Measurements from ENCODE around the gene NUB1.

NUB1 gene

GRCh38 chr7:151408839-151409666 is 67.4 kb downstream of the NUB1 start:
- peak; percentile 56 for DNase-seq

- DNase-seq = peak; percentile 77
Measured at GRCh38 chr7:151409667-151410404, 68.2 kb downstream of the NUB1 start, which contains the start of gene WDR86. Gene WDR86 (minus strand): TSS chr7:151410038. CDS start chr7:151409589, 449 bp downstream.

DNA sequence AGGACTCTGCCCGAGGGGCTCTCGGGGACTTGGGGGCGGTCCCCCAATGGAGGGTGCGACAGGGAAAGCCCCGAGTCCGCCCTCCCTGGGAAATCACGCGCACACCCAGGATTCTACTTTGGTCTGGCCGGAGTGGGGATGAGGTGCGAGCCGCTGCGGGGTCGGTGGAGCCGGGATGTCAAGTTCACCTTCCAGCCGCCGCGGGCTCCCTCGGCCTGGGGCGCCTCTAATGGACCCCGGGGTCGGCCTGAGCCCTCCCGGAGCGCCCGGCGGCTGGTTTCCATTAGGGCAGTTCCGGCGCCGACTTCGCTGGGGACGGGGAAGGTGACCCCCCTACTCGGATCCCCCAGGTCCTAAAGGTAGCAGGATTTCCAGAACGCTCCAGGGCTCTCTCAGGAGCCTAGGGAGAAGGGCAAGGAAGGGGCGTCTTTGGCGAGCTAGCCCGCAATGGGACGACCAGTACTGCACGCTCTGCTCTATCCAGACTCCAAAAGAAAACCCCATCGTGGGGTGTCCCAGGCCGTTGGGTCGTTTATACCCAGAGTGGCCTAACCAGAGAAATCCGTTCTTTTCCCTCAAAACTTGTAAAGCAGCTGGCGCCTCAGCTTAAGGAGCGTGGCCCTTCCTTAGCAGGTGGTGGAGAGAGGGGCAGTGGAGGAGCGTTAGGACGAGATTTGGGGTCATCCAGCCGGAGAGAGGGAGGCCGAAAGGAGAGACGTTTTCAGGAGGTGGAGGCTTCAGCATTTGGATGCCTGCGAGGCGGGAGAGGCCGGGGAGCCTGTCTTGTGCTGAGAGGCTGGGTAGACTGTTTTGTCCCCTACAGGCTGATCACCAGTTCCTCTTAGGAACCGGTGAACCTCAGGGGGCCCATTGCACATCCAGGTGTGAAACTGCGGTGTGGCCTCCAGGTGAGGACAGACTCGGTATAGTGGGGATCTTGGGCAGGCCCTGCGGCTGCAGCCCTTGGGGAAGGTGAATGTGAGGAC is 69.1 kb downstream of the NUB1 start:
- DNase-seq = peak; percentile 67

DNA sequence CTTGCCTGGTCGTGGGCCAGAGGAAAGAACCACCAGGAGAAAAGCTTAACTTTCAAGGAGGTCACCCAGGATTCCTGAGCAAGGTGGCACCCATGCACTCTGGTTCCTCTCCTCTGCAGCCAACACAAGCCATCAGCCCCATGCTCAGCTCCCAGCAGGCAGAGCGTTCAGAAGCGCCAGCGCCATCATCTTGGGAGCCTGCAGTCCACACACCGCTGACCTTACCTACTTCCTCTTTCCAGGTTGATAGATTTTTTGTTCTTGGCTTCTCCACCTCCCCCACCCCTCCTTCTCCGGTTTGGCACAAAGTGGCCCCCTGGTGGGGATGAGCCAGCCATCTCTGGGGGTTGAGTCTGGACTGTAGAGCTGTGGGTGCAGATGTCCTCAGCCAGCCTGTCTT is 69.9 kb downstream of the NUB1 start:
- DNase-seq = no peak

DNA sequence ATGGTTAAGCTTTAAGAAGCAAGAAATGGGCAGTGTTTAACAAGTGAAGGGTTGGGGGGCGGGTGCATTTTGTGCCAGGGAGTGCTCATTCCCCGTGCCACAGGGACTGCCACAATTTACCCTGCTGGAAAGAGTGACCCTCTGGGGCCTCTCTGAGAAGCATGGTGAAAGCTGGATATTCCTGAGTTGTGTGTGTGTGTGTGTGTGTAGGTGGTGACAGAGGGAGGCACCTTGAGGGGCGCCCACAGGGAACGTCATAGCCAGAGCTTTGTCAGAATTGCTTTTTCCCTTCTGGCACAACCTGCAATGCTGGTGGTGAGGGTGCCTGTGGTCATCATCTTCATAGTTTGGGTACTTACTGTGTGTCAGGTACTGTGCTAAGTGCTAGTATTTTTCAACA is 70.7 kb downstream of the NUB1 start:
- DNase-seq = no peak

GRCh38 chr7:151413241-151413640 is 71.6 kb downstream of the NUB1 start:
- no peak for DNase-seq

DNA sequence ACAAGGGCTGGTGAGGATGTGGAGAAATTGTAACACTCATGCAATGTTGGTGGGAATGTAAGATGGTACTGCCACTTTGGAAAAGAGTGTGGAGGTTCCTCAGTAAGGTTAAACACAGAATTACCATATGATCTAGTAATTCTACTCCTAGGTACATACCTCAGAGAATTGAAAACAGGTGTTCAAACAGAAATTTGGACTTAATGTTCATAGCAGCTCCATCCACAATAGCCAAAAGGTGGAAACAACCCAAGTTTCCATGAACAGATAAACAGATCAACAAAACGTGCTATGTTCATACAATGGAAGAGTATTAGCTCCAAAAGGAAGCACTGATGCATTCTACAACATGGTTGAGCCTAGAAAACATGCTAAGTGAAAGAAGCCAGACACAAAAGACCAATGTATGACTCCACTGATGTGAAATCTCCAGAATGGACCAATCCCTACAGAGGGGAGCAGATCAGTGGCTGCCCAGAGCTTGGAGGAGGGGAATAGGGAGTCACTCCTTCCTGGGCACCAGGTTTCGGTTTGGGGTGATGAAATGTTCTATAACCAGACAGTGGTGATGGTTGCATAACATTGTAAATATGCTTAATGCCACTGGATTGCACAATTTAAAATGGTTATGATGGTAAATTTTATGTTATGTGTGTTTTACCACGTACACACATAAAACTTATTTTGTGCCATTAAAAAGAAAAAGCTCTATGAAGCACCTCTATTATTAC is 73.9 kb downstream of the NUB1 start:
- DNase-seq = no peak

DNA sequence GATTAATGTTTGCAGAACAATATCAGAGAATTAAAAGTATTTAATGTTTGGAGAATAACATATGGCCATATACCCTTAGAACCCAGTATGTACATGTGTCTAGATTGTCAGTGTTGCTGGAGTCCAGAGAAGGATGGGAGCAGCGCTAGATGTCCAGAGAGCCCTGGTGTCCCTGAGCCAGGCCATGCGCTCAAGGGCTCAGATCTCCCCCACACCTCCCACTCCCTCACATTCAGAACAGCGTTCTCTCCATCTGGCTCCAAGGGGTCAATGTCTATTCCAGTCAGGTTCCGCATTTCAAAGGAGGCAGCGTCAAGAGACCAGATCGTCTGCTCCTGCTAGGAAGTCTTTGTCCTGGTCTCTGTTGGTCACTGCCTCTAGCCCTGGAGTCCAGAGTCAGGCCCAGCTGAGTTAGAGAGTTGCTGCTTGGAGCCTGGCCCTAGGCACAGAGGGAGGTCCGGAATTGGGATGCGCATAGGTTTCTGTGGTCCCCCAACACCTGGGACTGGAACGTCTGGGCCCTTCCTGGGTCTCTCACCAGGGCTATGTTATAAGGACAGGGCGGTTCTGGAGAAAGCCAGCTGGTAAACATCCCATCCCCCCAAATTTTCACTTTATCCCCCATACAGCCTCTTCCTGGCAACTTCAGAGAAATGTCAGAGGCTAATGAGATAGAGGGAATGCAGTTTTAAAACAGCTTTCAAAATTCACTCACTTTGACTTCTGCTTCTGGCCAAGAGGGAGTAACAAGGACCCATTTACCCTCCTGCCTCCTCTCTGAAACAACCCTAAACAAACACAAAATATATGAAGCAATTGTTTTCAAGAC is 74.7 kb downstream of the NUB1 start:
- no peak for DNase-seq

GRCh38 chr7:151416941-151417315 is 75.3 kb downstream of the NUB1 start:
- DNase-seq = no peak

DNA sequence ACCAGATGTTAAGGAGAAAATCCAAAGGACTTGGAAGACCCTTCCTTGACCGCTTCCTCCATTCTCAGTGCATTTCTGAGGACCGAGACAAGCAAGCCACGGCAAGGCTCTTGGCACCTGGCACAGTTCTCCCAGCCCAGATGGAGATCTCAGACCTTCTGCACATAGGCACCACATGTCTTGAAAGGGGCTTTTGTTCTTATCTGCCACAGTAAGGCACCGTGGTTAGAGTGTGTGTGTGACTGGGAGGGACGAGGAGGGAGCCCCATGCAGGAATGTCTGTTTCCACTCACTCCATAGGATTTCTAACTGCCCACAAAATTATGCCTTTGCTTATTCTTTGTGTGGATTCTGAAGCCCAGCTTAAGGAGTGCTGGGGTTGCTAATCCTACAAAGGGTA is 78.5 kb downstream of the NUB1 start:
- DNase-seq = peak; percentile 17

DNA sequence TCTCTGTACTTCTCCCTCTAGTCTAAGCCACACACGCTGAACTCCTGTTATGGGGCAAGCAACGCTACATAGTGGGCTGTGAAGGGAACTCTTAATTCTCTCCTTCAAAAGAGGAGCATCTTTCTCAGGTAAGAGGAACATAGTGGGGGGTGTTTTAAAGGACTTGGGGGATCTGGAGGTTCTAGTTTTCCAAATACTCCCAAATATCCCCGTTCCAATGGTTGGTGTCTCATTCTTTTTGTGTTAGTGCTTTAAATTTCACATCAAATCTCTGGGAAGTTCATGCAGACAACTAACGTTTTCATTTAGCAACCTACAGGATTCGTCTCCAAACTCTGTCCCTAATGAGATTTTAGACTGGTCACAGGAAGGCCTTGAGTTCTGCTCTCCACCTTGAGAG is 80.6 kb downstream of the NUB1 start:
- DNase-seq = no peak

GRCh38 chr7:151423226-151423625 is 81.6 kb downstream of the NUB1 start:
- DNase-seq = no peak

DNA sequence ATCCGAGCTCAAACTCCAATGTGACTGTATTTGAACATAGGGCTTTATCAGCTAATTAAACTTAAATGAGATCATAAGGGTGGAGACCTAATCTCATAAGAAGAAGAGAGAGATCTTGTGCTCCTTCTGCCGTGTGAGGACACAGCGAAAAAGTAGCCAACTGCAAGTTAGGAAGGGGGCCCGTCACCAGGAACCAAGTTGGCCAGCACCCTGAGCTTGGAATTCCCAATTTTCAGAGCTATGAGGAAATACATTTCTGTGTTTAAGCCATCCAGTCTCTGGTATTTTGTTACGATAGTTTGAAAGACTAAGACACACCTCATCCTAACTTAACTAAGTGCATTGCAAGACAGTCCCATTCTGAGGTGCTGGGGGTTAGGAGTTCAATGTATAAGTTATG is 82.3 kb downstream of the NUB1 start:
- DNase-seq = peak; percentile 78

DNA sequence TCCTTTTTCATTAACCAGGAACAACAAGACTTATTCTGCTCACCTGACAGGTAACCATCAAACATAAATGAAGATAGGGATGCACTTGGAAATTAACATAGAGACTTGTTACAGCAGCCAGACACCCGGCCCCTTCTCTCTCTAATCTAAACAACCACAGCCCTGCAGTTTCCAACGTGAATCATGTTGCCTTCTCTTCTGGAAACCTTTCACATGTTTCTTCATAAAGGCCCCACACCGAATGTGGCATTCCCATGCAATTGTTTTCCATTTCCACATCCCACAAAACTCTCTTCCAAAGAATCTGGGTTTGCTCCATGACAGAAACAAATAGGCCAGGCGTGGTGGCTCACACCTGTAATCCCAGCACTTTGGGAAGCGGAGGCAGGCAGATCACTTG is 83.2 kb downstream of the NUB1 start:
- no peak for DNase-seq

DNA sequence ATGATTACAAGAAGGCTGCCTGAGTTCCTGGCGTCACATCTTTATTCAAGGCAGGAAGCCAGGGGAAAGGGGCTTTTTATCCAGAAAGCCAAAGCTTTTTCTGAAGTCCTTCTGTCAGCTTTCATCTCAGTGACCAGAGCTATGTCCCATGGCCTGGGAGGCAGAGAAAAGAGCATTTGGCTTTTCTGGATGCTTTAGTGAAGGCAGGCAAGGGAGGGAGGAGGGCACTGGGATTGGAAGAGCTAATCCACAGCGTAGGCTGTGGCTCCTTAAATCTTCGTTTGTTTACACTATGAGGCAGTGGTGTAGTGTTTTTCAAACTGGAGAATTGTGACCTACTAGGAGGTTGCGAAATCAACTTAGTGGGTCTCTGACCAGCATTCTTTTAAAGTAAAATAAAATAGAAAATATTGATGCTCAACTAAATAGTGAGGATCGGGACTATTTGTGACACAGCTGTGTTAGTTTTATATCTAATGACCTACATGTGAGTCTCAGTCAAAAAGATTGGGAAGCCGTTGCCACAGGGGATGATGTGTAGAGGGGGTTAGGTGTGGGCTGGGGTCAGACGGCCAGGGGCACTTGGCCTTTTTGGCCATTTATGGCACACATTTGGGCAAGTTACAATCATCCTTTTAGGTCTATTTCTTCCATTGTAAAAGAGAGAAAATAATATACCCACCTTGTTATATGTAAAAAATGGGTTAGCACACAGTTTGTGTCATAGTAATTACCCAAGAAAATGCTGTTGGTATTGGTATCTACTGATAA is 84.2 kb downstream of the NUB1 start:
- peak; percentile 89 for DNase-seq

- no peak for DNase-seq
Measured at GRCh38 chr7:151426441-151426903, 84.9 kb downstream of the NUB1 start.

DNA sequence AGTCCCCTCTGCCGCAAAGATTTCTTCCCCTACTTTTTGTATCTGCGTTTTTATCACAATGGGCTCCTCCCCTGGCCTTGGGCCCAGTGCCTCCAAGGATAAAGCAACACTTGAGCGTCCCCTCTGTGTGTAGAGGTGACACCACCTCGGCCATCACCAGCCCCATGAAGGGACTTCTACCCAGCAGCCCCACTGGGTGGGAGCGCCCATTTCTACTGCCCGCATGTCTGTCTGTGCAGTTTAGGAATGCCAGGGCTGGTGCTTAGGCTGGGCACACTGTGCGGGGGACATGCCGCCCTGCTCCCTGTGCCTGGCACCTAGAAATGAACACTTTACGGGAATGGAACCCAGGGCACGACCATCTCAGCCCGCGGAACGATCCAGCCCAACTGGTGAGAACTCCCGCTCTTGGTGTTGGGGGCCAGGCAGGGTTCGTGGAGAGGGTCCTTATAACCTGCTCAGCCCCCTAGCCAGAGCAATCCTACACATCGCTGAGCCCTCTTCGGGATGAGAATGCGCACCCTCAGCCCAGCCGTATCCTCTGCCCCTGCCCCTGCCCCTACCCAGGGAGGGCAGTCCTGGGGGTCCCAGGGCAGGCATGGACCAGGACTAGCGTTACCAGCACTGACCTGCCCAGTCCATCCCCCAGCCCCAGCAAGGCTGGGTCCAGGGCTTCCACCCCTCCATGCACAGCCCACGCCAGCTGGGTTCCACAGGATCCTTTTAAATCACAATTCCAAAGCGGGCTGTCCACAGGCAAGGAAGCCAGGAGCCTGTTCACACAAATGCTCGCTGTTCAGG is 85.5 kb downstream of the NUB1 start:
- no peak for DNase-seq

DNA sequence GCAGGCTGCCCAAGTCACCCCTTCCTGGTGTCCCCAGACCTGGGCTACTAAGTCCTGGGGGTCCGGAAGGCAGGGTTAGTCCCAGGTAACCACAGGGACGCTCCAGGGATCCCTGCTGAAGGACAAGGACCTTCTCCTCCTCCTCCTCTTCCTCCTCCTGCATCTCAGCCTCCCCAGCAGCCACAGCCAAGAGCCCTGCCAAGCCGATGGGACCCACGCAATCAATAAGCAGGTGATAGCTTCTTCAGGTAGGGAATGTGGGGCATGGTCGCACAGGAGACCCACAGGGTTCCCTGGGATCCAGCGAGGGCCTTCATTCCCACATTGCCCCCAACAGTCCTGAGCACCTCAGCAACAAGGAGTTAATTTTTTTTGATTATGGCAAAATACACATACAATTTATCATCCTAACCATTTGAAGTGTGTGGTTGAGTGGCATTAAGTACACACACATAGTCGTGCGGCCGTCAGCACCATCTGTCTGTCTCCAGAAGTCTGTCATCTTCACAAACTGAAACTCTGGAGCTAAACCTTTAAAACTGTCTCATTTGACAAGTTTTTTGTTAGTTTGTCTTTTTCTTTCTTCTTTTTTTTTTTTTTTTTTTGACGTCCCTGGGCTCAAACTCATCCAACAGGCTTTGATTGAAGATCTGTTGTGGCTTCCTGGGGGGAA is 86.2 kb downstream of the NUB1 start:
- DNase-seq = peak; percentile 56

Data from NCI-H82 (cell line).